K562 (cell line): ENCODE data around the gene GBF1. TPM values are rescaled to one million over a fixed set of nuclear protein-coding genes. Genes with fewer than 3 reads are reported as not detected.

Experiments
- ATAC-seq: fragments of 200-7000 bp; cut with Tn5 transposase; 3 replicates; pipeline ENCODE4 v1.9.1; 2020; ENCODE audit warnings: moderate library complexity
- BruUV-seq: library from RNA; stranded (reverse); fragments of 400-500 nt; replicated peaks from 2 replicates; lab custom pipeline; 2021; lab: Mats Ljungman, UMichigan
- CTCF ChIA-PET: fragments of 300-600 bp; formaldehyde crosslinking; extraction: SDS; loops from one replicate; lab custom pipeline; 2021; ENCODE audit warnings: low intra/inter-chr PET ratio; lab: Yijun Ruan, JAX
- POLR2A ChIA-PET: fragments of 300-600, 350-650 bp; sonication (Branson Sonifier 250); formaldehyde crosslinking; extraction: SDS; loops from one replicate; lab custom pipeline; 2021; ENCODE audit warnings: antibody characterized with exemption, inconsistent platforms; lab: Yijun Ruan, JAX
- DNase-seq, 4 experiments: peaks; one replicate each; pipeline versions ENCODE4 v3.0.0 to v3.0.0-alpha.2; 2011 to 2018; ENCODE audit warnings: low spot score in 3 of 4, mixed read lengths in 3 of 4; ENCODE audit errors: extremely low read depth in 1 of 4
- FAIRE-seq: peaks from 2 replicates; lab custom pipeline; 2011; peaks lifted over from hg19 to GRCh38; lab: Jason Lieb, UNC
- H2AFZ ChIP-seq: 2 replicates; pipeline ENCODE4 v1.6.0; 2011; ENCODE audit warnings: low read depth, low read length, control low read depth, inconsistent platforms
- H3K27ac ChIP-seq: fragments of 200-600 bp; 3 replicates; pipeline ENCODE4 v1.8.0; 2011; ENCODE audit warnings: low read depth, mild to moderate bottlenecking, control low read depth, inconsistent platforms, low read length, moderate library complexity, mixed read lengths; ENCODE audit errors: extremely low read depth
- H3K27me3 ChIP-seq, 2 experiments: fragments of 300-600 bp in 1 of 2; 2 replicates in 1 of 2; 3 replicates in 1 of 2; pipeline versions ENCODE4 v1.6.0 to v1.8.0; 2011; ENCODE audit warnings: inconsistent platforms in 2 of 2, low read length in 2 of 2, mild to moderate bottlenecking in 1 of 2, mixed read lengths in 1 of 2, moderate library complexity in 1 of 2; ENCODE audit not compliant: control insufficient read depth in 2 of 2, insufficient read depth in 2 of 2
- H3K36me3 ChIP-seq: fragments of 300-600 bp; 3 replicates; pipeline ENCODE4 v1.8.0; 2011; ENCODE audit warnings: mild to moderate bottlenecking, low read length, inconsistent platforms; ENCODE audit not compliant: control insufficient read depth, insufficient read depth
- H3K4me1 ChIP-seq, 2 experiments: fragments of 200-600 bp in 1 of 2; replicated peaks in 1 of 2; 2 replicates in 1 of 2; 3 replicates in 1 of 2; pipeline versions ENCODE4 v1.5.1 to v1.8.0; 2011; ENCODE audit warnings: inconsistent platforms in 2 of 2, low read length in 2 of 2, mild to moderate bottlenecking in 1 of 2, mixed read lengths in 1 of 2, moderate library complexity in 1 of 2; ENCODE audit not compliant: control insufficient read depth in 2 of 2, insufficient read depth in 2 of 2
- H3K4me2 ChIP-seq: 2 replicates; pipeline ENCODE4 v1.6.1; 2011; ENCODE audit warnings: low read length, control low read depth, inconsistent platforms, mixed read lengths; ENCODE audit not compliant: insufficient read depth
- H3K4me3 ChIP-seq: fragments of 200-600 bp; sonication (generic), shearing (Covaris generic); 2 replicates; pipeline ENCODE4 v1.5.1; 2016; ENCODE audit warnings: control low read depth, inconsistent platforms
- H3K79me2 ChIP-seq: fragments of 200-600 bp; 3 replicates; pipeline ENCODE4 v1.8.0; 2011; ENCODE audit warnings: low read length, inconsistent platforms; ENCODE audit not compliant: control insufficient read depth, insufficient read depth
- H3K9ac ChIP-seq, 2 experiments: 2 replicates each; pipeline versions ENCODE4 v1.6.0 to v1.6.1; 2011; ENCODE audit warnings: low read depth in 2 of 2, low read length in 2 of 2, control low read depth in 1 of 2, inconsistent platforms in 1 of 2, mild to moderate bottlenecking in 1 of 2, mixed read lengths in 1 of 2; ENCODE audit not compliant: insufficient read depth in 1 of 2
- H3K9me1 ChIP-seq: one replicate; pipeline ENCODE4 v1.6.0; 2011; ENCODE audit warnings: inconsistent platforms, mild to moderate bottlenecking, low read length, moderate library complexity; ENCODE audit not compliant: control insufficient read depth, insufficient read depth
- H3K9me3 ChIP-seq: replicated peaks from 2 replicates; pipeline ENCODE4 v1.5.1; 2011; ENCODE audit warnings: low read depth, low read length, inconsistent platforms; ENCODE audit not compliant: control insufficient read depth, insufficient read depth
- H4K20me1 ChIP-seq: replicated peaks from 2 replicates; pipeline ENCODE4 v1.6.1; 2011; ENCODE audit warnings: low read length, inconsistent platforms, mixed read lengths; ENCODE audit not compliant: control insufficient read depth, insufficient read depth
- CHCHD3 ChIP-seq: fragments of 250-450 bp; sonication (Bioruptor Pico); IDR thresholded peaks from 2 replicates; pipeline ENCODE4 v2.1.2; 2022; ENCODE audit warnings: mild to moderate bottlenecking
- DDX20 ChIP-seq: fragments of 450-650 bp; IDR thresholded peaks from 2 replicates; pipeline ENCODE4 v1.6.1; 2016; ENCODE audit warnings: missing genetic modification characterization, low read depth, mild to moderate bottlenecking, missing compliant biosample characterization, moderate library complexity
- GTF2F1 ChIP-seq: IDR thresholded peaks from 2 replicates; pipeline ENCODE4 v1.6.1; 2011; ENCODE audit warnings: low read depth, low read length, improper control_type of control experiment
- HCFC1 ChIP-seq: IDR thresholded peaks from 2 replicates; pipeline ENCODE4 v1.6.1; 2012; ENCODE audit warnings: low read depth, low read length, improper control_type of control experiment
- NONO ChIP-seq, 2 experiments: fragments of 200-400 bp in 1 of 2; fragments of 450-650 bp in 1 of 2; formaldehyde crosslinking in 1 of 2; IDR thresholded peaks; 2 replicates each; pipeline ENCODE4 v1.6.1; 2017; ENCODE audit warnings: low read depth in 2 of 2, mild to moderate bottlenecking in 2 of 2, moderate library complexity in 2 of 2, low read length in 1 of 2
- SMAD3 ChIP-seq: fragments of 450-650 bp; formaldehyde crosslinking; conservative IDR thresholded peaks from 2 replicates; pipeline ENCODE4 v1.4.0; 2020; ENCODE audit warnings: mild to moderate bottlenecking
- SRF ChIP-seq, 2 experiments: fragments of 250-450, 450-650 bp in 1 of 2; sonication (Bioruptor Pico) in 1 of 2; sonication (generic) in 1 of 2; formaldehyde crosslinking; IDR thresholded peaks; 2 replicates each; pipeline versions ENCODE4 v1.5.0 to v1.5.1; 2020 to 2022; ENCODE audit warnings: mild to moderate bottlenecking in 1 of 2, missing genetic modification reagents in 1 of 2
- USF2 ChIP-seq: sonication (generic); formaldehyde crosslinking; IDR thresholded peaks from 2 replicates; pipeline ENCODE4 v1.5.0; 2020; ENCODE audit warnings: missing genetic modification reagents
- ZBTB1 ChIP-seq: sonication (generic); formaldehyde crosslinking; IDR thresholded peaks from 2 replicates; pipeline ENCODE4 v1.8.1; 2023; ENCODE audit warnings: missing genetic modification reagents, low read depth, mild to moderate bottlenecking, borderline replicate concordance
- ZNF589 ChIP-seq: fragments of 200-800 bp; sonication (Bioruptor generic); IDR thresholded peaks from 2 replicates; pipeline ENCODE4 v1.6.1; 2016; ENCODE audit warnings: low read depth, missing genetic modification characterization, missing compliant biosample characterization
- ZNF644 ChIP-seq: fragments of 200-800 bp; sonication (Bioruptor generic); IDR thresholded peaks from 2 replicates; pipeline ENCODE4 v1.6.1; 2016; ENCODE audit warnings: low read depth, missing genetic modification characterization, missing compliant biosample characterization
- ZNF764 ChIP-seq: fragments of 250-450 bp; sonication (Bioruptor Pico); IDR thresholded peaks from 2 replicates; pipeline ENCODE4 v1.4.0; 2020; ENCODE audit warnings: low read depth, mild to moderate bottlenecking, moderate library complexity
- WGBS: fragments of 100-300 bp; shearing (Covaris generic); methylation state at CpG from one replicate; pipeline ENCODE4 v1.1.6; 2016; ENCODE audit warnings: low coverage, mixed read lengths; ENCODE audit not compliant: insufficient coverage; ENCODE audit errors: missing lambda C conversion rate; 5-methylcytosine and 5-hydroxymethylcytosine counted together
- in situ Hi-C: fragments of 300-500 bp; cut with MboI; formaldehyde crosslinking; loops from 4 replicates; pipeline ENCODE4 v1.15.0; 2018; ENCODE audit warnings: inconsistent platforms, mixed read lengths
- intact Hi-C: fragments of 100-400 bp; cut with micrococcal nuclease; formaldehyde crosslinking; loops from 2 replicates; pipeline ENCODE4 v1.14.2; 2022
- polyA plus RNA-seq, 8 experiments: library from polyadenylated mRNA; depleted of rRNA in 4 of 8; stranded (reverse) in 5 of 8; unstranded in 3 of 8; fragments of >200 nt; fragmentation: Nextera tagmentation in 2 of 8; fragmentation: Illumina TruSeq in 1 of 8; extraction: Ambion mirVana in 2 of 8; extraction: Trizol in 1 of 8; gene quantifications; 2 replicates each; pipeline versions ENCODE4 v1.2.1 to v1.2.3, GENCODE V29; 2011 to 2014; ENCODE audit warnings: inconsistent platforms in 1 of 8, missing spikeins in 1 of 8
- total RNA-seq, 7 experiments: library from RNA; depleted of rRNA in 6 of 7; stranded (reverse); fragments of >200 nt in 6 of 7; fragmentation: Illumina TruSeq in 2 of 7; extraction: Trizol in 2 of 7; gene quantifications; 2 replicates each; pipeline versions ENCODE4 v1.2.1 to v1.2.3, GENCODE V29; 2011 to 2021; ENCODE audit warnings: low replicate concordance in 1 of 7
- TF ChIP-seq, protein P1 (sequence below): fragments of 450-650 bp; formaldehyde crosslinking; IDR thresholded peaks from 2 replicates; pipeline ENCODE4 v1.4.0; 2020; ENCODE audit warnings: mild to moderate bottlenecking, moderate library complexity
- TF ChIP-seq, protein P2 (sequence below), 2 experiments: fragments of 450-650 bp; IDR thresholded peaks; 2 replicates each; pipeline ENCODE4 v1.6.1; 2016

GBF1 gene
- total and polyA plus RNA-seq, 9 of the 15 experiments (the other 6 are each of a cell fraction or from before 2014, with no cell fraction given), result 0.69 to 28.0 (median 10.3) TPM

DNA sequence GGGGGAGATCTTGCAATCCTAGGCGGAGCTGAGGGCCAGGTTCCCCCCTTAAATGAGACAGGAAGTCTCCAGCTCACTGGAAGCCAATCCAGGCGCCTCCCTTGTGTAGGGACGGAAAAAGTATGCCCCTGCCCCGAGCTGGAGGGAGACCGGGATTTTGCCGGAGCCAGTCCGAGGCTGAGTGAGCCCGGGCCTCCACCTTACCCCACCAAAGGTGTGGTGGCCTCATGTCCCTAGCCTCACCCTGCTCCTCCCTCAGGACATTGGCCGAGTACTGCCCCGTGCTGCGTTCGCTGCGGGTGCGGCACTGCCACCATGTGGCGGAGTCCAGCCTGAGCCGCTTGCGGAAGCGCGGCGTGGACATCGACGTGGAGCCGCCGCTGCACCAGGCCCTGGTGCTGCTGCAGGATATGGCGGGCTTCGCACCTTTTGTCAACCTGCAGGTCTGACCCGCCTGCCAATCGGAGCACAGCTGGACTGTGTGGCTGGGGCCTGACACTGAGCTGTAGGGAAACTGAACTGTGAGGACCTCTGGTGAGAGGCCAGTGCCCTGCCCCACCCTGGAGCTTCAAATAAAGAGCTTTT, 177.3 kb downstream of the GBF1 start (continued):
- TF ChIP-seq, protein P1, sequence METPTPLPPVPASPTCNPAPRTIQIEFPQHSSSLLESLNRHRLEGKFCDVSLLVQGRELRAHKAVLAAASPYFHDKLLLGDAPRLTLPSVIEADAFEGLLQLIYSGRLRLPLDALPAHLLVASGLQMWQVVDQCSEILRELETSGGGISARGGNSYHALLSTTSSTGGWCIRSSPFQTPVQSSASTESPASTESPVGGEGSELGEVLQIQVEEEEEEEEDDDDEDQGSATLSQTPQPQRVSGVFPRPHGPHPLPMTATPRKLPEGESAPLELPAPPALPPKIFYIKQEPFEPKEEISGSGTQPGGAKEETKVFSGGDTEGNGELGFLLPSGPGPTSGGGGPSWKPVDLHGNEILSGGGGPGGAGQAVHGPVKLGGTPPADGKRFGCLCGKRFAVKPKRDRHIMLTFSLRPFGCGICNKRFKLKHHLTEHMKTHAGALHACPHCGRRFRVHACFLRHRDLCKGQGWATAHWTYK, result peak; percentile 48; the same call in 1 of the 2 replicates
- TF ChIP-seq SRF (CRISPR knock-in tag; IDR thresholded peaks at IDR 0.05), result peak in 1 of 2 experiments; percentile 76; a peak in 2 of 4 replicates
- peak; percentile 51 for TF ChIP-seq HCFC1

DNA sequence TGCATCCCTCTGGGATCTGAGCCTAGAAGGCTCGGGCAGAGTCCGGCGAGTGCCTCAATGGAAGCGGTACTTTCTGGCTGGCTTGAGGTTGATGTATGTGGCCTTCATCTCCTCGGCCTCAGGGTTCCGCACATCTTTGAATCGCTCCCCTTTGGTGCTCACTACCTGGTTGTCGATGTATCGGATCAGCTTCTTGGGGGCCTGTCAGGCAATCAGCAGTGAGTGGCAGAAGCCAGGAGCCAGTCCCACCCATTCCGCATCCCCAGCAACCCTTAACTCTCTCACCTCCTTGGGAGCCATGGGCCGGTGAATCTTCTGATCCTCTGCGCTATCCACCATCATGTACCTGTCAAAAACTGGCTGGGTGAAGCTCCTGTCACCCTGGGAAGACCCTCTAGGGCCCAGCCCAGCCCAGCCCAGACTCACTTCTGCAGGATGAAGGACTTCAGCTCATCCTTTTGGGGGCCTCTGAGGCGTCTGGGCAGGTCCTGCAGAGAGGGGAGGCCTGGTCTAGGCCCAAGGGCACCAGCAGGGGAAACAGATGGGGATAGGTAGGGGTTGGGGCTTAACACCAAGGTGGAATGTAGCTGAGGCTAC, 178.1 kb downstream of the GBF1 start:
- no peak overlapping the region for H3K4me3 ChIP-seq
- TF ChIP-seq ZBTB1 (no peak), ZNF589 (CRISPR knock-in tag) (no peak), NONO (IDR thresholded peaks at IDR 0.05; ENCODE audit: low read depth in 2 of 2, low read length in 1 of 2) (no peak), CHCHD3 (no peak), DDX20 (no peak), ZNF644 (tag) (no peak), ZNF764 (CRISPR knock-in tag) (no peak), SMAD3 (CRISPR knock-in tag) (no peak), GTF2F1 (no peak), USF2 (CRISPR knock-in tag) (no peak)
- TF ChIP-seq, protein P2, sequence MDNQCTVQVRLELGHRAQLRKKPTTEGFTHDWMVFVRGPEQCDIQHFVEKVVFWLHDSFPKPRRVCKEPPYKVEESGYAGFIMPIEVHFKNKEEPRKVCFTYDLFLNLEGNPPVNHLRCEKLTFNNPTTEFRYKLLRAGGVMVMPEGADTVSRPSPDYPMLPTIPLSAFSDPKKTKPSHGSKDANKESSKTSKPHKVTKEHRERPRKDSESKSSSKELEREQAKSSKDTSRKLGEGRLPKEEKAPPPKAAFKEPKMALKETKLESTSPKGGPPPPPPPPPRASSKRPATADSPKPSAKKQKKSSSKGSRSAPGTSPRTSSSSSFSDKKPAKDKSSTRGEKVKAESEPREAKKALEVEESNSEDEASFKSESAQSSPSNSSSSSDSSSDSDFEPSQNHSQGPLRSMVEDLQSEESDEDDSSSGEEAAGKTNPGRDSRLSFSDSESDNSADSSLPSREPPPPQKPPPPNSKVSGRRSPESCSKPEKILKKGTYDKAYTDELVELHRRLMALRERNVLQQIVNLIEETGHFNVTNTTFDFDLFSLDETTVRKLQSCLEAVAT (IDR thresholded peaks at IDR 0.05), result no peak

More for the DNA sequence above, 178.1 kb downstream of the GBF1 start:
- CTCF ChIA-PET, result interaction anchor here (0.6 to 1.1 kb wide), 2 partner anchors 30 to 162 kb away, joined by 3 to 4 read pairs; no protein-coding TSS in a partner anchor
- H3K4me2 ChIP-seq, result peak overlapping the region; percentile 74; the same call in 1 of the 2 replicates
- H3K27me3 ChIP-seq, result no peaks in the 10 kb centered on the region
- 77% methylated on average over 6 of the region's 13 CpGs for WGBS
- H3K36me3 ChIP-seq, result peaks cover 17% of the 10 kb centered on the region; the same call in 2 of the 3 replicates
- H3K9me3 ChIP-seq, result no peaks in the 10 kb centered on the region
- H3K79me2 ChIP-seq, result peaks cover 25% of the 10 kb centered on the region
- peak overlapping the region; percentile 80; the same call in 2 of the 3 replicates for H3K27ac ChIP-seq
- no peaks in the 10 kb centered on the region for H3K9me1 ChIP-seq
- no peak for ATAC-seq
- BruUV-seq, result TSS peak; percentile 32
- H4K20me1 ChIP-seq, result no peaks in the 10 kb centered on the region
- peak overlapping the region; percentile 65 to 96 for H3K9ac ChIP-seq
- intact Hi-C loops, result loop anchor here (5.0 kb wide), 1 partner anchor 39 kb away; no protein-coding TSS in a partner anchor
- H3K4me1 ChIP-seq, result peaks cover 12 to 50% of the 10 kb centered on the region in 2 experiments; a peak in 4 of 5 replicates
- FAIRE-seq, result no peak
- in situ Hi-C loops, result no loop called here
- no peak overlapping the region for H2AFZ ChIP-seq
- no peak for DNase-seq
- POLR2A ChIA-PET, result interaction anchor here (0.6 to 5.3 kb wide), 7 partner anchors 8 to 56 kb away, joined by 3 to 34 read pairs (median 5); partner anchors contain the start of gene CUEDC2
